ENCODE measurements around the gene SHANK1.

GRCh38 chr19:50736338-50736737 lies 16.7 kb upstream of the SHANK1 start:
- TF ChIP-seq CTCF (conservative IDR thresholded peaks at IDR 0.05; ENCODE audit: low read depth, low read length) (no peak), POLR2A (IDR thresholded peaks at IDR 0.05; ENCODE audit: low read depth, low read length) (no peak), CHD1 (IDR thresholded peaks at IDR 0.05; ENCODE audit: low read depth, low read length) (no peak), NFE2L2 (IDR thresholded peaks at IDR 0.05; ENCODE audit: low read depth, low read length) (no peak), SMC3 (IDR thresholded peaks at IDR 0.05; ENCODE audit: low read depth, low read length) (no peak)
